GM12878 (cell line): ENCODE measurements around the gene SLTM. TPM values are rescaled to one million over a fixed set of nuclear protein-coding genes. Genes with fewer than 3 reads are reported as not detected.

Experiments
- ATAC-seq: fragments of 200-7000 bp; cut with Tn5 transposase; 3 replicates; pipeline ENCODE4 v1.9.1; 2020; ENCODE audit warnings: mild to moderate bottlenecking, moderate library complexity
- BruUV-seq: library from RNA; stranded (reverse); fragments of 400-500 nt; replicated peaks from 2 replicates; lab custom pipeline; 2021; lab: Mats Ljungman, UMichigan
- CTCF ChIA-PET: fragments of 300-600 bp; sonication (Branson Sonifier 250); formaldehyde crosslinking; extraction: SDS; loops from one replicate; lab custom pipeline; 2021; ENCODE audit warnings: inconsistent platforms; lab: Yijun Ruan, JAX
- POLR2A ChIA-PET: fragments of 350-600 bp; formaldehyde crosslinking; extraction: SDS; loops from one replicate; lab custom pipeline; 2021; ENCODE audit warnings: inconsistent platforms; lab: Charles Lee
- RAD21 ChIA-PET: fragments of 300-600 bp; sonication (Branson Sonifier 250); formaldehyde crosslinking; loops from one replicate; lab custom pipeline; 2023; ENCODE audit warnings: antibody characterized with exemption; ENCODE audit not compliant: unreplicated experiment; lab: Charles Lee
- SMC1A ChIA-PET: fragments of 300-600 bp; sonication (Branson Sonifier 250); formaldehyde crosslinking; loops from one replicate; lab custom pipeline; 2023; ENCODE audit not compliant: unreplicated experiment, uncharacterized antibody; lab: Charles Lee
- DNase-seq: peaks from one replicate; pipeline ENCODE4 v3.0.0-alpha.2; 2011; ENCODE audit warnings: low read depth, low spot score
- FAIRE-seq: peaks from 3 replicates; lab custom pipeline; 2011; peaks lifted over from hg19 to GRCh38; lab: Jason Lieb, UNC
- H2AFZ ChIP-seq: 2 replicates; pipeline ENCODE4 v1.6.0; 2011; ENCODE audit warnings: low read depth, low read length, control low read depth; ENCODE audit not compliant: control insufficient read depth
- H3K27ac ChIP-seq: 2 replicates; pipeline ENCODE4 v1.5.1; 2011; ENCODE audit warnings: control low read depth; ENCODE audit not compliant: control insufficient read depth, insufficient read depth
- H3K27me3 ChIP-seq, 2 experiments: replicated peaks in 1 of 2; 2 replicates each; pipeline versions ENCODE4 v1.6.0 to v1.6.1; 2011; ENCODE audit warnings: low read length in 1 of 2; ENCODE audit not compliant: control insufficient read depth in 2 of 2, insufficient read depth in 2 of 2
- H3K36me3 ChIP-seq, 2 experiments: 2 replicates each; pipeline ENCODE4 v1.5.1; 2011; ENCODE audit warnings: low read length in 1 of 2; ENCODE audit not compliant: control insufficient read depth in 2 of 2, insufficient read depth in 2 of 2
- H3K4me1 ChIP-seq: 2 replicates; pipeline ENCODE4 v1.6.1; 2011; ENCODE audit warnings: mild to moderate bottlenecking, low read length, moderate library complexity, mixed read lengths; ENCODE audit not compliant: control insufficient read depth, insufficient read depth
- H3K4me2 ChIP-seq: 2 replicates; pipeline ENCODE4 v1.6.0; 2011; ENCODE audit warnings: control low read depth; ENCODE audit not compliant: control insufficient read depth, insufficient read depth
- H3K4me3 ChIP-seq: fragments of 200-600 bp; sonication (generic); 2 replicates; pipeline ENCODE4 v1.5.1; 2016
- H3K79me2 ChIP-seq: 2 replicates; pipeline ENCODE4 v1.6.0; 2011; ENCODE audit warnings: low read length; ENCODE audit not compliant: control insufficient read depth, insufficient read depth
- H3K9ac ChIP-seq: 2 replicates; pipeline ENCODE4 v1.8.0; 2011; ENCODE audit warnings: low read length, control low read depth, mixed read lengths; ENCODE audit not compliant: control insufficient read depth, insufficient read depth
- H3K9me3 ChIP-seq: replicated peaks from 3 replicates; pipeline ENCODE4 v1.5.1; 2011; ENCODE audit warnings: mild to moderate bottlenecking, low read length; ENCODE audit not compliant: control insufficient read depth, insufficient read depth
- H4K20me1 ChIP-seq: 2 replicates; pipeline ENCODE4 v1.6.0; 2011; ENCODE audit not compliant: control insufficient read depth, insufficient read depth
- MTA3 ChIP-seq: IDR thresholded peaks from 2 replicates; pipeline ENCODE4 v1.6.1; 2012; ENCODE audit warnings: low read length, inconsistent platforms, borderline replicate concordance
- RELA ChIP-seq: fragments of 450-650 bp; IDR thresholded peaks from 2 replicates; pipeline ENCODE4 v1.8.0; 2014; ENCODE audit warnings: borderline replicate concordance; ENCODE audit not compliant: partially characterized antibody
- SMARCA5 ChIP-seq: fragments of 450-650 bp; IDR thresholded peaks from 2 replicates; pipeline ENCODE4 v1.6.1; 2017; ENCODE audit warnings: mild to moderate bottlenecking
- SREBF2 ChIP-seq: IDR thresholded peaks from 2 replicates; pipeline ENCODE4 v1.6.1; 2012; ENCODE audit warnings: mild to moderate bottlenecking, low read length
- SUZ12 ChIP-seq: fragments of 200-600 bp; sonication (generic); IDR thresholded peaks from one replicate; pipeline ENCODE4 v1.6.1; 2018; ENCODE audit warnings: antibody characterized with exemption, mild to moderate bottlenecking; ENCODE audit not compliant: unreplicated experiment
- WGBS: methylation state at CpG from one replicate; pipeline ENCODE4 v1.1.6; 2016; ENCODE audit warnings: low lambda C conversion rate; ENCODE audit not compliant: insufficient replicate concordance, insufficient coverage; ENCODE audit errors: missing lambda C conversion rate; 5-methylcytosine and 5-hydroxymethylcytosine counted together
- in situ Hi-C: fragments of 300-500 bp; cut with MboI; formaldehyde crosslinking; loops from 9 replicates; pipeline ENCODE4 v1.14.3; 2018; ENCODE audit warnings: mixed read lengths
- intact Hi-C: fragments of 100-400 bp; cut with micrococcal nuclease; formaldehyde crosslinking; loops from one replicate; pipeline ENCODE4 v1.14.2; 2022; ENCODE audit not compliant: unreplicated experiment
- polyA plus RNA-seq, 11 experiments: library from polyadenylated mRNA; depleted of rRNA in 4 of 11; unstranded in 6 of 11; stranded (reverse) in 5 of 11; fragments of >200 nt; fragmentation: Nextera tagmentation in 4 of 11; fragmentation: Illumina TruSeq in 1 of 11; extraction: Ambion mirVana in 4 of 11; extraction: Trizol in 1 of 11; gene quantifications; 1 replicate in 1 of 11; 2 replicates in 10 of 11; pipeline versions ENCODE4 v1.2.1 to v1.2.3, GENCODE V29; 2011 to 2016; ENCODE audit warnings: inconsistent platforms in 2 of 11, missing spikeins in 2 of 11, low read depth in 1 of 11
- total RNA-seq, 4 experiments: library from RNA; depleted of rRNA in 3 of 4; stranded (reverse); fragments of >200 nt in 3 of 4; fragmentation: Illumina TruSeq in 1 of 4; extraction: Trizol in 1 of 4; gene quantifications; 2 replicates each; pipeline versions ENCODE4 v1.2.1 to v1.2.3, GENCODE V29; 2013 to 2021

Gene SLTM
- total and polyA plus RNA-seq, 10 of the 15 experiments (the other 5 are each of a cell fraction or from before 2014, with no cell fraction given), result 50.5 to 152 (median 90.9) TPM

GRCh38 chr15:58962662-58963565, 29.4 kb upstream of the SLTM start:
- CTCF ChIA-PET, result interaction anchor here (0.6 to 1.5 kb wide), 5 partner anchors 8 to 566 kb away, joined by 3 to 5 read pairs (median 3); no protein-coding TSS in a partner anchor
- SMC1A ChIA-PET, result interaction anchor here (0.6 to 1.5 kb wide), 2 partner anchors 553 to 566 kb away, joined by 3 to 4 read pairs; no protein-coding TSS in a partner anchor
- Histone ChIP-seq H2AFZ (no peak overlapping the region), H3K4me3 (no peak overlapping the region), H3K9me3 (no peaks in the 10 kb centered on the region), H3K79me2 (no peaks in the 10 kb centered on the region), H3K36me3 (no peaks in the 10 kb centered on the region), H3K9ac (no peak overlapping the region), H3K4me1 (no peaks in the 10 kb centered on the region; the same call in 1 of the 2 replicates), H3K27ac (no peak overlapping the region), H3K27me3 (no peaks in the 10 kb centered on the region), H3K4me2 (no peak overlapping the region), H4K20me1 (no peaks in the 10 kb centered on the region)
- RAD21 ChIA-PET, result no interaction called here
- POLR2A ChIA-PET, result no interaction called here
- intact Hi-C loops (no loop called here), in situ Hi-C loops (no loop called here)
- no peak for FAIRE-seq
- BruUV-seq, result no TSS peak
- 84% methylated on average over 8 of the region's 8 CpGs for WGBS
- DNase-seq, result no peak
- TF ChIP-seq SMARCA5 (no peak), SUZ12 (no peak), RELA (no peak), MTA3 (no peak)
- no peak for ATAC-seq

- no peak overlapping the region for H3K27ac ChIP-seq
- no peak overlapping the region for H2AFZ ChIP-seq
- H3K9ac ChIP-seq, result no peak overlapping the region
- H3K9me3 ChIP-seq, result no peaks in the 10 kb centered on the region
- intact Hi-C loops, result no loop called here
- H4K20me1 ChIP-seq, result no peaks in the 10 kb centered on the region
- no peak overlapping the region for H3K4me3 ChIP-seq
- no peaks in the 10 kb centered on the region for H3K36me3 ChIP-seq
- no peaks in the 10 kb centered on the region for H3K79me2 ChIP-seq
- in situ Hi-C loops, result no loop called here
- DNase-seq, result no peak
- RAD21 ChIA-PET, result no interaction called here
- POLR2A ChIA-PET, result no interaction called here
- TF ChIP-seq SREBF2, result no peak
- TF ChIP-seq, all 136 proteins: peak for 0
- FAIRE-seq (no peak), ATAC-seq (no peak)
- Histone ChIP-seq H3K27me3 (no peaks in the 10 kb centered on the region), H3K4me2 (no peak overlapping the region), H3K4me1 (peaks cover 6% of the 10 kb centered on the region)
- SMC1A ChIA-PET, result interaction anchor here (0.6 to 0.7 kb wide), 2 partner anchors 12 to 891 kb away, joined by 3 read pairs; no protein-coding TSS in a partner anchor
- CTCF ChIA-PET, result interaction anchor here (1.5 kb wide), 1 partner anchor 545 kb away, joined by 3 read pairs; no protein-coding TSS in a partner anchor
- BruUV-seq, result no TSS peak
- 44% methylated on average over 1 of the region's 1 CpG for WGBS
These were observed 28.7 kb upstream of the SLTM start for GRCh38 chr15:58962136-58962535.
